Gastrocnemius medialis (tissue), 4 donors: Measurements from ENCODE around the gene VTI1A. TPM values are rescaled to one million over a fixed set of nuclear protein-coding genes. Genes with fewer than 3 reads are reported as not detected.
A peak's percentile ranks its signal among the peaks of the same experiment; 100 is the strongest.

Source experiments
- ATAC-seq, 2 donors: fragments of 150-250 bp; one replicate each; pipeline ENCODE4 v1.9.1; 2016
- DNase-seq, 2 donors: peaks; one replicate each; pipeline ENCODE4 v3.0.0-alpha.2; 2019
- H3K27ac ChIP-seq, 4 donors: fragments of 200-600 bp; sonication (generic); 1 replicate in 1 of 4; 2 replicates in 3 of 4; pipeline ENCODE4 v1.5.1; 2016 to 2018; ENCODE audit warnings: mild to moderate bottlenecking in 2 of 4, moderate library complexity in 1 of 4
- H3K27me3 ChIP-seq, 3 donors: fragments of 200-600 bp; sonication (generic) in 2 of 3; 1 replicate in 1 of 3; 2 replicates in 2 of 3; pipeline versions ENCODE4 v1.5.1 to v1.6.0; 2016 to 2019; ENCODE audit warnings: mild to moderate bottlenecking in 1 of 3, moderate library complexity in 1 of 3
- H3K36me3 ChIP-seq, 2 donors: fragments of 200-600 bp; sonication (generic) in 1 of 2; one replicate each; pipeline ENCODE4 v1.5.1; 2017 to 2018
- H3K4me1 ChIP-seq, 2 donors: fragments of 200-600 bp; sonication (generic) in 1 of 2; one replicate each; pipeline ENCODE4 v1.5.1; 2016 to 2017; ENCODE audit warnings: mild to moderate bottlenecking in 2 of 2
- H3K4me3 ChIP-seq, 4 donors: fragments of 200-600 bp; sonication (generic) in 3 of 4; 1 replicate in 1 of 4; 2 replicates in 3 of 4; pipeline ENCODE4 v1.5.1; 2016 to 2019; ENCODE audit warnings: mild to moderate bottlenecking in 2 of 4
- H3K9me3 ChIP-seq, 3 donors: fragments of 200-600 bp; sonication (generic) in 2 of 3; 1 replicate in 1 of 3; 2 replicates in 2 of 3; pipeline ENCODE4 v1.5.1; 2016 to 2019
- POLR2A ChIP-seq, 2 donors: fragments of 450-650 bp; IDR thresholded peaks; one replicate each; pipeline ENCODE4 v1.6.1; 2017; ENCODE audit warnings: antibody characterized with exemption in 2 of 2, mild to moderate bottlenecking in 2 of 2, moderate library complexity in 2 of 2
- in situ Hi-C, 4 donors: fragments of 200-750 bp; cut with MboI; loops; one replicate each; pipeline versions ENCODE4 v1.15.0 to v1.8.0; 2017; ENCODE audit warnings: low sequenced_read_pairs in 4 of 4
- intact Hi-C: fragments of 100-400 bp; cut with DNase I; formaldehyde crosslinking; loops from one replicate; pipeline ENCODE4 v1.15.1; 2023; ENCODE audit warnings: low total_unique reads
- total RNA-seq, 4 donors: library from RNA; depleted of rRNA; stranded (reverse); fragments of >200 nt; gene quantifications; one replicate each; pipeline versions ENCODE4 v1.1.0 to v1.2.3, GENCODE V29; 2016
- TF ChIP-seq, protein P1 (sequence below), 5 experiments: fragments of 450-650 bp in 3 of 5; fragments of 200-600 bp in 2 of 5; sonication (generic) in 2 of 5; IDR thresholded peaks in 4 of 5; conservative IDR thresholded peaks in 1 of 5; 1 replicate in 4 of 5; 2 replicates in 1 of 5; pipeline ENCODE4 v1.5.1; 2016 to 2019; ENCODE audit warnings: antibody characterized with exemption in 5 of 5, mild to moderate bottlenecking in 3 of 5, moderate library complexity in 3 of 5

The VTI1A gene
- total RNA-seq, 4 donors from 2014 or later = 26.5 to 51.2 (median 30.6) TPM

DNA sequence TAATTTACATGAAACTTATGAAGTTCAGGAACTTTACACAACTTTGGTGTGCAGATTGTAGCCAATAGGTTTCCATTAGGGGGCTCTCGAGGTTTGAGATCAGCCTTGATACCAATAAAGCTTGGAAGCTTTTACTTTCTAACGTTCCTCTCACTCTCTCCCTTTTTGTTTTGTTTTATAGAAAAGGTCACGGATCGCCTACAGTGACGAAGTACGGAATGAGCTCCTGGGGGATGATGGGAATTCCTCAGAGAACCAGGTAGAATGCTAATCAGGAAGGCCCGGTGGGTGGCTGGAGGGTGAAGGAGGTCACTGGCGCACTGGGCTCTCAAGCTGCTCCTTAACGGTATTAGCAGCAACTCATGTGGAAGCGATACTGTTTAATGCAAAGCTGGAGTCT, 79.9 kb downstream of the VTI1A start:
- Histone ChIP-seq H3K4me3 (peak overlapping the region in 1 of 4 donors; percentile 2), H3K36me3 (no peaks in the 10 kb centered on the region), H3K9me3 (no peaks in the 10 kb centered on the region), H3K27ac (no peak overlapping the region), H3K4me1 (no peaks in the 10 kb centered on the region), H3K27me3 (no peaks in the 10 kb centered on the region)
- in situ Hi-C loops (no loop called here), intact Hi-C loops (no loop called here)
- TF ChIP-seq, protein P1, sequence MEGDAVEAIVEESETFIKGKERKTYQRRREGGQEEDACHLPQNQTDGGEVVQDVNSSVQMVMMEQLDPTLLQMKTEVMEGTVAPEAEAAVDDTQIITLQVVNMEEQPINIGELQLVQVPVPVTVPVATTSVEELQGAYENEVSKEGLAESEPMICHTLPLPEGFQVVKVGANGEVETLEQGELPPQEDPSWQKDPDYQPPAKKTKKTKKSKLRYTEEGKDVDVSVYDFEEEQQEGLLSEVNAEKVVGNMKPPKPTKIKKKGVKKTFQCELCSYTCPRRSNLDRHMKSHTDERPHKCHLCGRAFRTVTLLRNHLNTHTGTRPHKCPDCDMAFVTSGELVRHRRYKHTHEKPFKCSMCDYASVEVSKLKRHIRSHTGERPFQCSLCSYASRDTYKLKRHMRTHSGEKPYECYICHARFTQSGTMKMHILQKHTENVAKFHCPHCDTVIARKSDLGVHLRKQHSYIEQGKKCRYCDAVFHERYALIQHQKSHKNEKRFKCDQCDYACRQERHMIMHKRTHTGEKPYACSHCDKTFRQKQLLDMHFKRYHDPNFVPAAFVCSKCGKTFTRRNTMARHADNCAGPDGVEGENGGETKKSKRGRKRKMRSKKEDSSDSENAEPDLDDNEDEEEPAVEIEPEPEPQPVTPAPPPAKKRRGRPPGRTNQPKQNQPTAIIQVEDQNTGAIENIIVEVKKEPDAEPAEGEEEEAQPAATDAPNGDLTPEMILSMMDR (IDR thresholded peaks at IDR 0.05 in 4 of 5, conservative IDR thresholded peaks at IDR 0.05 in 1 of 5) = no peak
- no peak for TF ChIP-seq POLR2A (IDR thresholded peaks at IDR 0.05)
- DNase-seq (no peak), ATAC-seq (no peak)

DNA sequence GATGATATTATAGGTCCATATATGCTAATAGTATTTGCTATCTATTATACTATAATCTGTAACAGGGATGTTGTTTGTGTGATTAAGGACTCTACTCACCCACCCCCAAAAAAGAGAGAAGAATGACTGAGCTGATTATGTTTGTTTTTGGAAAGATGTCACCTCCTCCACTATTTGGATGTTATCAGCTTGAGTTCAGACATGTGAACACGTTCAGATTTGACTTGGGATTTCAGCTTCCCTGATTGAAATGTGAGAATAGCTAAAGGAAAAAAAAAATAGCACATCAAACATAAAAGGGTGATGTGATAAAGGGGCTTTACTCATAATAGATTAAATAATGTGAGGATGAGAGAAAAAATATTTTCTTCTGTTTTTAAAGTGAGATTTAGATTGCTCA, 81.2 kb downstream of the VTI1A start:
- Histone ChIP-seq H3K4me1 (no peaks in the 10 kb centered on the region), H3K9me3 (no peaks in the 10 kb centered on the region), H3K27ac (no peak overlapping the region), H3K36me3 (no peaks in the 10 kb centered on the region), H3K27me3 (no peaks in the 10 kb centered on the region), H3K4me3 (no peak overlapping the region)
- no peak for DNase-seq
- no peak for ATAC-seq
- intact Hi-C loops = no loop called here
- in situ Hi-C loops = no loop called here
- TF ChIP-seq, protein P1 (IDR thresholded peaks at IDR 0.05 in 4 of 5, conservative IDR thresholded peaks at IDR 0.05 in 1 of 5) = no peak
- no peak for TF ChIP-seq POLR2A (IDR thresholded peaks at IDR 0.05)

DNA sequence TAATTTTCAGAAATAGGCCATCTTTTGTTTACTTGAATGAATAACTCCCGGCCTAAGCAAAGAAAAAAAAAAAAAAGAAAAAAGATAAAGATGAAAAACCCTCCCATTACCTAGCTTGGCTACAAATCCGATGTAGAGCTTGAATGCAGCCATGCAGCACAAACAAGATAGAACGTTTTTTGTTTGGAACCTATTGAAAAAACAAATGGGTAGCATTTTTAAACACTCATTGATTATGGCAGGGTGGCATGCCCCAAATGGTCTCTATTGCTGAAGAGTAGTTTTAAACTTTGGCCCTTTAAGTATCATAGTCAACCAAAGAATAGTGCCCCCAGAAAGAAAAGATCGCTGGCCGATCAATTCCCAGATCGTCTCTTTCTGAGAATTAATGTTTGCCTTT, 84.4 kb downstream of the VTI1A start:
- DNase-seq (no peak), ATAC-seq (no peak)
- in situ Hi-C loops = no loop called here
- Histone ChIP-seq H3K27me3 (no peaks in the 10 kb centered on the region), H3K4me1 (no peaks in the 10 kb centered on the region), H3K4me3 (peak overlapping the region in 1 of 4 donors; percentile 17), H3K9me3 (no peaks in the 10 kb centered on the region), H3K36me3 (no peaks in the 10 kb centered on the region), H3K27ac (peak overlapping the region in 2 of 4 donors; percentile 1 to 39)
- intact Hi-C loops = no loop called here
- TF ChIP-seq, protein P1 (IDR thresholded peaks at IDR 0.05 in 4 of 5, conservative IDR thresholded peaks at IDR 0.05 in 1 of 5) = no peak
- no peak for TF ChIP-seq POLR2A (IDR thresholded peaks at IDR 0.05)

DNA sequence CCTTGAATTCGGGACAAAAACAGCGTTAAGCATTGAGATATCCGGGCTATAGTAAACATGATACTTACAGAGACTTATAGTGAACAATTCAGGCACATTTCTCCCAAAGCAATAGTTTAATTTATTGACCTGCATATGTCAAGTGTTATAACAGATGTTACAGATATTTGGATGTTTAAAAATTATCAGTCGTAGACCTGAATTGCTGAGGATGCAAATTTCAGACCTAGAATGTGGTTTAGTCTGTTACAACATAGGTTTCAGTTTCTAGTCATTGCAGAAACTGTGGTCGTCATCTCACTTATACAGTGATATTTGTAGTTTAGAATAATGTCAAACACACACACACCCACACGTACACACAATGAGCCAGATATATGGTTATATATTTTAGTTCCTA, 85.2 kb downstream of the VTI1A start:
- in situ Hi-C loops = no loop called here
- Histone ChIP-seq H3K27ac (peak overlapping the region in 3 of 4 donors; percentile 1 to 39 (median 21)), H3K27me3 (no peaks in the 10 kb centered on the region), H3K4me3 (peak overlapping the region in 2 of 4 donors; percentile 4 to 17), H3K4me1 (no peaks in the 10 kb centered on the region), H3K9me3 (no peaks in the 10 kb centered on the region), H3K36me3 (no peaks in the 10 kb centered on the region)
- TF ChIP-seq, protein P1 (IDR thresholded peaks at IDR 0.05 in 4 of 5, conservative IDR thresholded peaks at IDR 0.05 in 1 of 5) = no peak
- no peak for TF ChIP-seq POLR2A (IDR thresholded peaks at IDR 0.05)
- intact Hi-C loops = no loop called here
- no peak for DNase-seq
- ATAC-seq = no peak

DNA sequence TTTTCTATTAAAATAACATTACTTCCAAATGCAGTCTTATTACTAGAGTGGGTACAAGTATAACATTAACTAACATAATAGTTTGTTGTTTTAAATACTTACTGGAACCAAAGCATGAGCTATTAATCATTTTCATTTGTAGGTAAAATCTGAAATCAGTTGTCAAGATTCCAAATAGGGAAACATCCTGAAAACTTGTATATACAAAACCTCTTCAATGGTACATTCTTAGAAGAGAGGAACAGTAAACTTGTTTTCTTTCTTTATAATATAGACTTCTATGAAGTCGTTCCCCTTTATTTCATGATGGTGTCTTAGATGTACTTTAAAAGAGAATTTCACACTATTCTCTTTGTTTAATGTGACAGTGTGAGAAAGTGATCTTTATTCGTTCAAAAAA, 85.9 kb downstream of the VTI1A start:
- no peak for DNase-seq
- Histone ChIP-seq H3K27me3 (no peaks in the 10 kb centered on the region), H3K9me3 (no peaks in the 10 kb centered on the region), H3K36me3 (no peaks in the 10 kb centered on the region), H3K4me1 (no peaks in the 10 kb centered on the region), H3K4me3 (no peak overlapping the region), H3K27ac (peak overlapping the region in 1 of 4 donors; percentile 39)
- in situ Hi-C loops (no loop called here), intact Hi-C loops (no loop called here)
- TF ChIP-seq POLR2A (IDR thresholded peaks at IDR 0.05) = no peak
- TF ChIP-seq, protein P1 (IDR thresholded peaks at IDR 0.05 in 4 of 5, conservative IDR thresholded peaks at IDR 0.05 in 1 of 5) = no peak
- no peak for ATAC-seq
